ENCODE results near the gene VPS11. TPM values are rescaled to one million over a fixed set of nuclear protein-coding genes. Genes with fewer than 3 reads are reported as not detected.
A peak's percentile ranks its signal among the peaks of the same experiment; 100 is the strongest.

VPS11 gene
- total RNA-seq (2021) (17.2 to 20.2 TPM (median 18.4 TPM) in 3 replicates), Bru-seq, nascent RNA (percentile 69 among the genes with signal in this experiment)
- long read RNA-seq, experiment 1, transcript VPS11-208 (16 exons, 3,313 nt) = major isoform, 53 of 69 reads
- long read RNA-seq, experiment 1, partial matches to known transcripts = 7 of 69 reads
- long read RNA-seq, experiment 1, other reads (novel, unspliced or antisense) = 9 of 69 reads
- long read RNA-seq, experiment 2, transcript VPS11-208 (16 exons, 3,313 nt) = major isoform, 5 of 19 reads
- long read RNA-seq, experiment 2, partial matches to known transcripts = 8 of 19 reads
- long read RNA-seq, experiment 2, other reads (novel, unspliced or antisense) = 6 of 19 reads
- long read RNA-seq, experiment 3 = 0 reads

GRCh38 chr11:119067371-119068222 is at the start of gene VPS11:
Gene VPS11 (plus strand): TSS chr11:119067818. CDS start chr11:119067824, 6 bp downstream.
- CTCF ChIA-PET = interaction anchor here (0.5 to 2.5 kb wide), 16 partner anchors 11 to 1732 kb away, joined by 3 to 16 read pairs (median 3); partner anchors contain the start of genes CBL, DPAGT1, HMBS and HYOU1
- peaks cover 18% of the 10 kb centered on the region for H3K36me3 Mint-ChIP-seq
- POLR2A ChIA-PET = interaction anchor here (0.6 to 2.4 kb wide), 8 partner anchors 11 to 139 kb away, joined by 3 to 20 read pairs (median 4); partner anchors contain the start of genes CBL, DPAGT1, HMBS and HYOU1
- peak within 1 kb of the TSS; percentile 96 for H3K4me3 Mint-ChIP-seq
- ATAC-seq (peak; percentile 93), DNase-seq (ENCODE audit: low spot score) (peak; percentile 97)
- no peaks in the 10 kb centered on the region for H3K9me3 Mint-ChIP-seq
- H3K27me3 Mint-ChIP-seq (ENCODE audit: low read depth) = no peaks in the 10 kb centered on the region
- H3K27ac Mint-ChIP-seq = peak within 1 kb of the TSS; percentile 95
- H3K4me1 Mint-ChIP-seq = peaks cover 10% of the 10 kb centered on the region
- peak; percentile 82 for TF ChIP-seq SP1 (CRISPR knock-in tag; conservative IDR thresholded peaks at IDR 0.05)
- no peak for TF ChIP-seq ZBTB43 (CRISPR knock-in tag; IDR thresholded peaks at IDR 0.05)
- peak; percentile 99 for TF ChIP-seq USF1 (CRISPR knock-in tag; IDR thresholded peaks at IDR 0.05)
- TF ChIP-seq CDX4 (CRISPR knock-in tag; IDR thresholded peaks at IDR 0.05; ENCODE audit: borderline replicate concordance) = no peak
- no peak for TF ChIP-seq NR3C1 (CRISPR knock-in tag; conservative IDR thresholded peaks at IDR 0.05; ENCODE audit: low read depth)
- peak; percentile 87 for TF ChIP-seq FOXK1 (CRISPR knock-in tag; IDR thresholded peaks at IDR 0.05)
- TF ChIP-seq, protein P1, sequence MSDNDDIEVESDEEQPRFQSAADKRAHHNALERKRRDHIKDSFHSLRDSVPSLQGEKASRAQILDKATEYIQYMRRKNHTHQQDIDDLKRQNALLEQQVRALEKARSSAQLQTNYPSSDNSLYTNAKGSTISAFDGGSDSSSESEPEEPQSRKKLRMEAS (CRISPR knock-in tag; IDR thresholded peaks at IDR 0.05) = peak; percentile 79
- TF ChIP-seq, protein P2, sequence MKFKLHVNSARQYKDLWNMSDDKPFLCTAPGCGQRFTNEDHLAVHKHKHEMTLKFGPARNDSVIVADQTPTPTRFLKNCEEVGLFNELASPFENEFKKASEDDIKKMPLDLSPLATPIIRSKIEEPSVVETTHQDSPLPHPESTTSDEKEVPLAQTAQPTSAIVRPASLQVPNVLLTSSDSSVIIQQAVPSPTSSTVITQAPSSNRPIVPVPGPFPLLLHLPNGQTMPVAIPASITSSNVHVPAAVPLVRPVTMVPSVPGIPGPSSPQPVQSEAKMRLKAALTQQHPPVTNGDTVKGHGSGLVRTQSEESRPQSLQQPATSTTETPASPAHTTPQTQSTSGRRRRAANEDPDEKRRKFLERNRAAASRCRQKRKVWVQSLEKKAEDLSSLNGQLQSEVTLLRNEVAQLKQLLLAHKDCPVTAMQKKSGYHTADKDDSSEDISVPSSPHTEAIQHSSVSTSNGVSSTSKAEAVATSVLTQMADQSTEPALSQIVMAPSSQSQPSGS (CRISPR knock-in tag; IDR thresholded peaks at IDR 0.05; ENCODE audit: borderline replicate concordance, low read depth) = no peak
- TF ChIP-seq, protein P3, sequence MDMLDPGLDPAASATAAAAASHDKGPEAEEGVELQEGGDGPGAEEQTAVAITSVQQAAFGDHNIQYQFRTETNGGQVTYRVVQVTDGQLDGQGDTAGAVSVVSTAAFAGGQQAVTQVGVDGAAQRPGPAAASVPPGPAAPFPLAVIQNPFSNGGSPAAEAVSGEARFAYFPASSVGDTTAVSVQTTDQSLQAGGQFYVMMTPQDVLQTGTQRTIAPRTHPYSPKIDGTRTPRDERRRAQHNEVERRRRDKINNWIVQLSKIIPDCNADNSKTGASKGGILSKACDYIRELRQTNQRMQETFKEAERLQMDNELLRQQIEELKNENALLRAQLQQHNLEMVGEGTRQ (CRISPR knock-in tag; IDR thresholded peaks at IDR 0.05) = peak; percentile 99
- TF ChIP-seq, protein P4, sequence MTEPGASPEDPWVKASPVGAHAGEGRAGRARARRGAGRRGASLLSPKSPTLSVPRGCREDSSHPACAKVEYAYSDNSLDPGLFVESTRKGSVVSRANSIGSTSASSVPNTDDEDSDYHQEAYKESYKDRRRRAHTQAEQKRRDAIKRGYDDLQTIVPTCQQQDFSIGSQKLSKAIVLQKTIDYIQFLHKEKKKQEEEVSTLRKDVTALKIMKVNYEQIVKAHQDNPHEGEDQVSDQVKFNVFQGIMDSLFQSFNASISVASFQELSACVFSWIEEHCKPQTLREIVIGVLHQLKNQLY (CRISPR knock-in tag; IDR thresholded peaks at IDR 0.05) = 0 out of 2 replicates have a peak, but pooled peaks have one; percentile 20
- TF ChIP-seq KAT7 (CRISPR knock-in tag; IDR thresholded peaks at IDR 0.05; ENCODE audit: borderline replicate concordance) = no peak
- no peak for TF ChIP-seq OVOL2 (CRISPR knock-in tag; IDR thresholded peaks at IDR 0.05; ENCODE audit: borderline replicate concordance)
- TF ChIP-seq ZNF263 (CRISPR knock-in tag; IDR thresholded peaks at IDR 0.05; ENCODE audit: low read depth) = no peak
- 0 out of 2 replicates have a peak, but pooled peaks have one; percentile 31 for TF ChIP-seq TEAD1 (CRISPR knock-in tag; IDR thresholded peaks at IDR 0.05)
- no peak; the same call in 1 of the 2 replicates for TF ChIP-seq FOXP1 (CRISPR knock-in tag; IDR thresholded peaks at IDR 0.05; ENCODE audit: borderline replicate concordance)
- peak; percentile 71; the same call in 1 of the 2 replicates for TF ChIP-seq E2F5 (CRISPR knock-in tag; IDR thresholded peaks at IDR 0.05)
- TF ChIP-seq ERG (CRISPR knock-in tag; IDR thresholded peaks at IDR 0.05) = no peak
- no peak for TF ChIP-seq ZBTB21 (CRISPR knock-in tag; IDR thresholded peaks at IDR 0.05; ENCODE audit: borderline replicate concordance)
- no peak for TF ChIP-seq MXD4 (CRISPR knock-in tag; IDR thresholded peaks at IDR 0.05; ENCODE audit: borderline replicate concordance)
- TF ChIP-seq JAZF1 (CRISPR knock-in tag; IDR thresholded peaks at IDR 0.05) = no peak
- TF ChIP-seq GABPB1 (CRISPR knock-in tag; IDR thresholded peaks at IDR 0.05) = peak; percentile 65
- TF ChIP-seq ZNF121 (CRISPR knock-in tag; IDR thresholded peaks at IDR 0.05) = no peak
- no peak for TF ChIP-seq GRHL2 (CRISPR knock-in tag; IDR thresholded peaks at IDR 0.05; ENCODE audit: insufficient replicate concordance, severe bottlenecking)
- no peak for TF ChIP-seq E2F1 (CRISPR knock-in tag; IDR thresholded peaks at IDR 0.05)
- TF ChIP-seq MYBL2 (CRISPR knock-in tag; IDR thresholded peaks at IDR 0.05) = peak; percentile 48; the same call in 1 of the 2 replicates

All from WTC11 (cell line).